A673 (cell line): ENCODE results near the gene MT2A.

Experiments used
- EZH2 ChIP-seq: fragments of 200-600 bp; sonication (generic); IDR thresholded peaks from 2 replicates; pipeline ENCODE4 v1.6.1; 2017; ENCODE audit warnings: borderline replicate concordance, low read depth, mild to moderate bottlenecking, mixed read lengths, antibody characterized with exemption, low read length; ENCODE audit not compliant: poor library complexity, severe bottlenecking
- TF ChIP-seq, protein P1 (sequence below): fragments of 300-800, 200-600 bp; sonication (generic); conservative IDR thresholded peaks from 2 replicates; pipeline ENCODE4 v1.5.1; 2017; ENCODE audit warnings: low read depth, mild to moderate bottlenecking, antibody characterized with exemption, low read length, moderate library complexity, mixed read lengths

DNA sequence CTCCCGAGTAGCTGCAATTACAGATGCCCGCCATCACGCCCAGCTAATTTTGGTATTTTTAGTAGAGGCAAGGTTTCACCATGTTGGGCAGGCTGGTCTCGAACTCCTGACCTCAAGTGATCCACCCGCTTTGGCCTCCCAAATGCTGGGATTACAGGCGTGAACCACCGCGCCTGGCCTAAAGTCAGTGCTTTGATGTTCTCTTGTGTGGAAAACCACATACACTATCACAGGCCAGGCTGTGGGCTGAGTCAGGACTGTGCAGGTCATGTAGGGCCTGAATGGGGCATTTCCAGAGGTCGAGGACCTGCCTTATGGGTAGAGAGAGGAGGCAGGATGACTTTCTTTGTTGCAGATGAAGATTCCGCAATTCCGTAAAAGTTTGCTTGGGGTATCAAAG lies 24.1 kb upstream of the MT2A start:
- TF ChIP-seq, protein P1, sequence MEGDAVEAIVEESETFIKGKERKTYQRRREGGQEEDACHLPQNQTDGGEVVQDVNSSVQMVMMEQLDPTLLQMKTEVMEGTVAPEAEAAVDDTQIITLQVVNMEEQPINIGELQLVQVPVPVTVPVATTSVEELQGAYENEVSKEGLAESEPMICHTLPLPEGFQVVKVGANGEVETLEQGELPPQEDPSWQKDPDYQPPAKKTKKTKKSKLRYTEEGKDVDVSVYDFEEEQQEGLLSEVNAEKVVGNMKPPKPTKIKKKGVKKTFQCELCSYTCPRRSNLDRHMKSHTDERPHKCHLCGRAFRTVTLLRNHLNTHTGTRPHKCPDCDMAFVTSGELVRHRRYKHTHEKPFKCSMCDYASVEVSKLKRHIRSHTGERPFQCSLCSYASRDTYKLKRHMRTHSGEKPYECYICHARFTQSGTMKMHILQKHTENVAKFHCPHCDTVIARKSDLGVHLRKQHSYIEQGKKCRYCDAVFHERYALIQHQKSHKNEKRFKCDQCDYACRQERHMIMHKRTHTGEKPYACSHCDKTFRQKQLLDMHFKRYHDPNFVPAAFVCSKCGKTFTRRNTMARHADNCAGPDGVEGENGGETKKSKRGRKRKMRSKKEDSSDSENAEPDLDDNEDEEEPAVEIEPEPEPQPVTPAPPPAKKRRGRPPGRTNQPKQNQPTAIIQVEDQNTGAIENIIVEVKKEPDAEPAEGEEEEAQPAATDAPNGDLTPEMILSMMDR, result no peak
- no peak for TF ChIP-seq EZH2
